GM21447 (cell line): ENCODE results near the gene AASDH.

Source experiments
- ATAC-seq: cut with Tn5 transposase; IDR thresholded peaks from one replicate; pipeline ENCODE4 v1.9.1; 2021; ENCODE audit not compliant: unreplicated experiment

AASDH gene, protein sequence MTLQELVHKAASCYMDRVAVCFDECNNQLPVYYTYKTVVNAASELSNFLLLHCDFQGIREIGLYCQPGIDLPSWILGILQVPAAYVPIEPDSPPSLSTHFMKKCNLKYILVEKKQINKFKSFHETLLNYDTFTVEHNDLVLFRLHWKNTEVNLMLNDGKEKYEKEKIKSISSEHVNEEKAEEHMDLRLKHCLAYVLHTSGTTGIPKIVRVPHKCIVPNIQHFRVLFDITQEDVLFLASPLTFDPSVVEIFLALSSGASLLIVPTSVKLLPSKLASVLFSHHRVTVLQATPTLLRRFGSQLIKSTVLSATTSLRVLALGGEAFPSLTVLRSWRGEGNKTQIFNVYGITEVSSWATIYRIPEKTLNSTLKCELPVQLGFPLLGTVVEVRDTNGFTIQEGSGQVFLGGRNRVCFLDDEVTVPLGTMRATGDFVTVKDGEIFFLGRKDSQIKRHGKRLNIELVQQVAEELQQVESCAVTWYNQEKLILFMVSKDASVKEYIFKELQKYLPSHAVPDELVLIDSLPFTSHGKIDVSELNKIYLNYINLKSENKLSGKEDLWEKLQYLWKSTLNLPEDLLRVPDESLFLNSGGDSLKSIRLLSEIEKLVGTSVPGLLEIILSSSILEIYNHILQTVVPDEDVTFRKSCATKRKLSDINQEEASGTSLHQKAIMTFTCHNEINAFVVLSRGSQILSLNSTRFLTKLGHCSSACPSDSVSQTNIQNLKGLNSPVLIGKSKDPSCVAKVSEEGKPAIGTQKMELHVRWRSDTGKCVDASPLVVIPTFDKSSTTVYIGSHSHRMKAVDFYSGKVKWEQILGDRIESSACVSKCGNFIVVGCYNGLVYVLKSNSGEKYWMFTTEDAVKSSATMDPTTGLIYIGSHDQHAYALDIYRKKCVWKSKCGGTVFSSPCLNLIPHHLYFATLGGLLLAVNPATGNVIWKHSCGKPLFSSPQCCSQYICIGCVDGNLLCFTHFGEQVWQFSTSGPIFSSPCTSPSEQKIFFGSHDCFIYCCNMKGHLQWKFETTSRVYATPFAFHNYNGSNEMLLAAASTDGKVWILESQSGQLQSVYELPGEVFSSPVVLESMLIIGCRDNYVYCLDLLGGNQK

DNA sequence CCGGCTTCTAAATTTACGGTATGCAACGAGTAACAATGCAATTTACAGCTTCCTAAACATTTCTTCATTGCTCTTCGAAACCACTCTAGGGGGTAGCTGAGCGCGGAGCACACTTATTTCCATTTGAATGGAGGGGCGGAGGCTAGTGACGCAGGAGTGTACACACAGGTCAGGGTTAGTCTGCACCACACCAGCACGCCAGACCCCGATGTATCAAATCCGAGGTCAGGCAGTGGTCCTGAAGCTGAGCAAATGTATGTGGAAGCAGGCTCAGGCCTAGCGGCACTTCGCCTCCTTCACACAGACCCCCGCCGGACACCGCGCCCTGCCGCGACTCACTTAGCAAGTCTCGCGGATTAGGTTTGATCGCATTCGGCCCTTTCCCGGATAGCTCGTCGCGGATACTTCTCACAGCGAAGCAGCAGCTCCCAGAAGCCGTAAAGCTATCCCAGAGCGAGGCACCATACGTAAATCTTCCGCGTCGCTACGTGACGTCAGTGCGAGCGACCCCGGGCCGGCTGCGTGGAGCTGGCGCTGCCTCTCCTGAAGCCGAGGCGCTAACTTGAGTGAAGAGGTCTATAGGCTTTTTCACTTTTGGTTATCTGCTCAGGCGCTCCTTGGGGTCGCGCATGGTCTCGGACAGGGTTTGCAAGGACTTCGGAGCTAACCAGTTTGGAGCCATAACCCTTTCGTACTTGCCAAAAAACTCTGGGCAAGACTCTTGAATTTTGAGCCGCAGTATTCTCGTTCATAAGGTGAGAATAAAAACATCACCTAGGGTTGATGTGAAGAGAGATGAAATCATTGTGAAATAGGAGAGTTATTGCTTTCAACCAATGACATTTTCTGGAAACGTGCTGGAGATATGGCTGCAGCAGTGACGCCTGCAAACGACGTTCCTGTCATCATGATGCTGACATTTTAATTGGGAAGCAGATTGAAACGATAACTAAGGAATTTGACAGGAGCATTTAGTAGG lies at the start of gene AASDH:
Gene AASDH (minus strand): TSS at position 469 of the 979 bp plus-strand sequence. CDS start 3,192 bp downstream, outside the sequence.
- ATAC-seq = peak; percentile 94

DNA sequence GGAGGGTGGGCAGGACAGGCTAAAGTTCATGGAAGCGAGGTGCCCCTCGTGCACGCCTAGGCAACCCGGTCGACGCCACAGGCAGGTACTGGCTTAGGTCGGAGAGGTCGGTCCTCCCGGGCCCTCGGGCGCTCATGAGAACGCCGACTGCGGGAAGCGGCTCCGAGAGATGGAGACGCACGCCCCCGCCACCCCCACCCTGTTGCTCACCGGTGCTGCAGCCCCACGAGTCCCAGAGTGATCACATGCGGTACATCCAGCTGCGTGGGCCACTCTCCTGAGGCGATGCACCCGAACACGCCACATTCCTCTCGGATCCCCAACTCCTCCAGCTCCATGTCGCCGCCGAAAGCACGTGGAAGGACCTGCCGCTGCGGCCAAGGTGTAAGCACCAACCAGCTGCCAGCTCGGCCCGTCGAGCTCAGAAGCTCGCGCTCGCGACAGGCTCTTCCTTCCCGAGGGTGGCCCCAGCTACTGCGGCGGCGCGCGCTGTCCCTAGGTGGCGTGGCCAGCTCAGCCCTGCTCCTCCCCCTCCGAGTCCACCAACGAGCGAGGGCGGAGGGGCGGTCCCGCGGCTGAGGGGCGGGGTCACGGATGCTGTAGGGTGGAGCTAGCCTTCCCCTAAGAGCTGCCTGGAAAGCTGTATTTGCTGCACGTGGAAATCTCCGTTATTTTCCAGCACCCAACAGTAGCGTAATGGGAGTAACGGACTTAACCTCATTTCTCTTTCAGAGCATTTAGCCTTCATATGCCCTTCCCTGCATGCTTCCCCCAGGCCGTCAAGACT lies 48.0 kb upstream of the AASDH start, which contains the start of gene PPAT:
Gene PPAT (minus strand): TSS at position 476 of the 787 bp plus-strand sequence. CDS start 138 bp downstream, at position 338.
- peak; percentile 76 for ATAC-seq

- peak; percentile 18 for ATAC-seq
Observed at GRCh38 chr4:56434599-56435139, 47.4 kb upstream of the AASDH start.

DNA sequence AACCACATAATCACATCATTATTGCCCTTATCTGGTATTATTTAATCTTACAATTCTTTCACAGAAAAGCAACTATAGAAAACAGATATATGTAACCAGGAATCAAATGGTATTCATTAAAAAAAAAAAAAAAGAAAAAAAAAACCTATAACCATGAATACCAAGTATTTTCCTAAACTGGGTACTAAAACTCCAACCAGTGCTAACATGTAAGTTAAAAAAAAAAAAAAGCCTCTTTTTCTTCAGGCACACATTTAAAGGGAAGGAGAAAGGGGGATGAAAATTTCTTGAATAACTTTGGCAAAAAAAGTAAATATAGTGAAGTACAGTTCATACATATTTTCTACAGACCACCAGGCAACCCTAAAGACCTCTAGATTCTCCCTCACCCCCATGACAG lies 46.0 kb upstream of the AASDH start:
- ATAC-seq = no peak

GRCh38 chr4:56430203-56430602 lies 42.9 kb upstream of the AASDH start:
- ATAC-seq = no peak

GRCh38 chr4:56427179-56427578 lies 39.9 kb upstream of the AASDH start:
- ATAC-seq = no peak

- ATAC-seq = peak; percentile 89
Observed at GRCh38 chr4:56426273-56426672, 39.0 kb upstream of the AASDH start.

DNA sequence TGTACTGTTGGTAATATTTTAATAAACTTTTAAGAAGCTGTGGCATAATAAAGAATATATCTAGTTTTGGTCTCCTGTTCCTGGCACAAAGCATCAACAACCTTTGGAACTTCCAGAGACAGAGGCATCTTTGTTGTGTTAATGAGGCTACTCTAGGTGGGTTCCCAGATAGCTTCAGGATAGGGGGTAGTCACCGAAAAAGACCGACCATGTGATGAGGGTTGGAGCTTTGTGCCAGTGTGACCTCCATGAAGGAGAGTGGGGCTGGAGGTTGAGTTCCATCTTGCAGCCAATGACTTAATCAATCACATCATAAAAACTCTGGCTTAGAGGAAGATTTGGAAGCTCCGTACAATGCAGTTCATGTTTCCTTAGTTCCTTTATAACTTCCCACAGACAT lies 38.2 kb upstream of the AASDH start:
- ATAC-seq = no peak

DNA sequence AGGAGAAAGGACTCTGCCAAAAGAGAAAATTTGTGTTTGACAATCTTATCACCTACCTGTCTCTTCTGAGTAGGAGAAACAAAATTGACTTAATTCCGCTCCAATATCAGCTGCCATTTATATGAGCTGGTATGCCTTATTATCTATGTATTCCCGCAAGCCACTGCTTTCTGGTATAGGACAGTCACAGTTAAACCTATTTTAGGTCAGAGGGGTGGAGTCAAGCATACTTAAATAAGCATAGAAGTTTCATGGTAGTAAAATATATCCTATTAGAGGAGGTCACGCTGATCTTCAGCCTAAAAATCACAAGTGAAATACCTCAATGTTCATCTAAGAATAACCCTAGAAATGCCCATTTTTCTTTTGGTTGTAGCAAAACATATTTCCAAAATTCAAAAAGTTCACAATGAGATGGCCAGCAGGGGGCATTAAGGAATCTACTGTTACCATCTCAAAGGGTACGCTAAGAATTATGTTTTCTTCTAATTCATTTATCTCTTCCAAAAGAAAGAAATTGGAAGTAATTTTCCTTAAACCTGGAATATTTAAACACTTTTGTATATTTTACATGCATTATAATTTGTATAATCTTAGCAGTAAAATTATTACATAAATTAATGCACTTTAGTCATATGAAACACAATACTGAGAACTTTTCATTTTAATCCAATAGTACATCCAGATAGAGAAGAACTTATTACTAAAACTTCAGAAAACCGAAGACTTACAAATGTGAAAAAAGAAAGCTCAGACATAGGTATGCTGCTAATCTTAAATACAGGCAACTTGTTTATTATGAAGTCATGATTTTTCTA lies 37.6 kb upstream of the AASDH start:
- ATAC-seq = no peak

DNA sequence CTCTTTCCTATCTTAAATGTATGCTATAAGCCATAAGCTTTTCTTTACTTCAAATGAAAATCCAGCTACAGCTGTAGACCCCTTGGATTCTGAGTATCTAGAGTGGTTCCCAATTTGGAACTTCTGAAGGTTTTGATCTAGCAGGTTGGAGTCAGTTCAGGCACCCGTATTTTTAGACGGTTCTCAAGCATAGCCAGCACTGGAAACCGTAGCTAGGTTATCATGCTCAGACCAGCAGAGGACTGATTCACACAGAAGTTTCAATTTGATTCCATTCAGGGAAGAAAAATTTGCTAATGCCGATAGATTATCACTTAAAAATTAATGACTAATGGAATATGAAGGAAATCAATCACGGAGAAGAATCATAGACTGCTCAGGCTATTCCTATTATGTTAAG lies 36.9 kb upstream of the AASDH start:
- no peak for ATAC-seq

DNA sequence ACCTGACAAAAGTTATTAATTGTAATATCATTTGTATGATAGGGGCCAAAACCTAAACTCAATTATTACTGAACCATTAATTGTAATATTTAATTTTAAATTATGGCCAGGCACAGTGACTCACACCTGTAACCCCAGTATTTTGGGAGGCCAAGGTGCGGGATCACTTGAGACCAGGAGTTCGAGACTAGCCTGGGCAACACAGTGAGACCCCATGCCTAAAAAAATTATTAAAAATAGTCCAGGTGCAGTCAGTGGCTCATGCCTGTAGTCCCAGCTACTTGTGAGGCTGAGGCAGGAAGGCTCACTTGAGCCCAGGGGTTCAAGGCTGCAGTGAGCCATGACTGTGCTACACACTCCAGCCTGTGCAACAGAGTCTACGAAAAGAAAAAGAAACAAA lies 30.1 kb upstream of the AASDH start:
- ATAC-seq = no peak

DNA sequence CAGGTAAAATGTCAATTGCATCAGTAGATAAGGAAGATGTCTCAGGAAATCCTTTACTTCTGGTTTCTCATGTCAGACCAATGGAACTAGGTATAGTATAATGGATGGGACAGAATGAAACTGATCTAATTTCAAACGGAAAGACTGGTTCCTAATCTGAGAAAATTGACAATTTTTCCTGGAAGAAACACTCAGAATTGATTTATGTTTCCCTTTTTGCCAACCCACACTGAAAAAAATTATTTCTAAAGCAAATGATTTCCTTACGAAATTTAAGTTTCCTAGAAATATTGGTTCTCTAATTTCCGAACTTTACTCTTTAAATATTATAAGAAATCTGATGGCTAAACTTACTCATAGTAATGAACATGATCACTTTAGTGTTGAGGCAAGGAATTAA lies 29.1 kb upstream of the AASDH start:
- no peak for ATAC-seq

DNA sequence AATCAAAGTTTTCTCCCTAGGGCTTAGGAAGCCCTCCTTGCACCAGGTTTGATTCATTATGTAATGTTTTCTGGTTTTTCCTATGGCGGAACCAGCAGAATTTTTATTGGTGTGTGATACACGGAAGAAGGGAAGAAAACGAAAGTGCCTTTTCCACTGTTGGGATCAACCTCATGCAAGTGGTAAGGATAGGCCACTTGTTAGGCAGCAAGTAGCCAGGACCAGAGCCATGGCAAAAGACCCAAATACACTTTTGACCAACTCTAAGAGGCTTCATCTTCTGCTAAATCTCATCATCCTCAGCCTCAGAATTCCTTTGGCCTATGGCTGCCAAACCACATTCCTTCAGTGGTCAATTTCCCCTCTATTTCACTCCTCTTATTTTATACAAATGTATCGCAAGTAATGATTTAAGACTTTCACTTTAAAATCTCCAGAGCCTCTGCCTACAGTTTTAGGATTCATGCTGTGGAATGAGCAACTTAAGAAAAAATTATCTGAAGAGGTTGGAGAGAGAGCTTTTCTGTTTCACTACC lies 26.9 kb upstream of the AASDH start:
- no peak for ATAC-seq

- peak; percentile 52 for ATAC-seq
Observed at GRCh38 chr4:56410247-56411062, 23.2 kb upstream of the AASDH start.

DNA sequence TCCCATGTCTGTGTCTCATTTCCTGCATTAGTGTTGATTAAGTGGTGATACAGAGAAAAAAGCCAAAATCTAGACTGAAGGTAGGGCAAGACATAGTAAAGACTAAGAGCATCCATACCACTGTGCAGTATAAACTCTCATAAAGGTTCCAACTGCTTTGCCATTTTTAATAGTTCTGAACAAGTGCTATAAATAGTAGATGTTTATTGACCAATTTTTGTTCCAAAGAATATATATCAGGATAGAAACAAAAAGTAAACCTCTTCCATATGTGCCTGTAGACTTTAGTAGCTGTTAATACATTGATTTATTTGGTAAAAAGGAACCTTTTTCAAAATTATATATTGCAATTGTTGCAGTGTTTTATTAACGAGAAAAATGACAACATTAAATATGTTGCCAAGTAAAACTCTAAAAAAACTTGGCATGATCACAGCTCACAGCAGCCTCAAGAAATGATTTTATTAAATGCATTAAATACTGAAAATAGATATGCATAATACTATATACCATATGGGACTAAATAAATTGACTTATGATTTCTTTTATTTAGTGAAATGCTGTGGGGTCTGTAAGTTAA lies 22.3 kb upstream of the AASDH start:
- ATAC-seq = no peak

GRCh38 chr4:56408978-56409377 lies 21.7 kb upstream of the AASDH start:
- ATAC-seq = no peak

DNA sequence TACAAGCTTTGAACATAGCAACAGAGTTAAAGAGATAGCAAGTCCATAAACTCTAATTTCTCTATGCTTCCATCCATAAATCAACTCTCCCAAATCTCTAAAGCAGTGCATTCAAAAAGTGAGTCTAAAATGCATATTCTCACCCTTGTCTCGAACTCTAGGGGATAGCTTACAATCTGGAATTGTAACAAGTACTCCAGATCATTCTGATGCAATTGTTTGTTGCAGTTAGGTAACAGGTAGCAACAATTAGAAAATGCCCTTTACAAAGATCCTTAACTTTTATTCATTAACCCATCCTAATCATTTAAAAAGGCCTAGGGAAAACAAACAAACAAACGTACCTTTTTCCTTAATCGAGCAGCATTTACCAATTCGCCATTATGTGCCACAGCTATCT lies 18.9 kb upstream of the AASDH start:
- no peak for ATAC-seq
